A549 (cell line): Measurements from ENCODE around the gene RCOR3. TPM values are rescaled to one million over a fixed set of nuclear protein-coding genes. Genes with fewer than 3 reads are reported as not detected.

Experiments used
- ATAC-seq, 2 experiments: fragments of 200-7000 bp in 1 of 2; fragments of >200 bp in 1 of 2; cut with Nextera tagmentation in 1 of 2; cut with Tn5 transposase in 1 of 2; 3 replicates each; pipeline versions ENCODE4 v1.8.0 to v1.9.1; 2018 to 2020; ENCODE audit warnings: mild to moderate bottlenecking in 1 of 2, moderate library complexity in 1 of 2
- CTCF ChIA-PET: fragments of 300-600 bp; sonication (Branson Sonifier 250); formaldehyde crosslinking; extraction: SDS; loops from one replicate; lab custom pipeline; 2021; ENCODE audit warnings: antibody characterized with exemption, inconsistent platforms; lab: Yijun Ruan, JAX
- POLR2A ChIA-PET: fragments of 350-600 bp; formaldehyde crosslinking; extraction: SDS; loops from one replicate; lab custom pipeline; 2021; ENCODE audit warnings: antibody characterized with exemption, inconsistent platforms; lab: Yijun Ruan, JAX
- DNase-seq, 2 experiments: peaks; one replicate each; pipeline versions ENCODE4 v3.0.0 to v3.0.0-alpha.2; 2011 to 2016; ENCODE audit warnings: low read depth in 1 of 2, low spot score in 1 of 2
- FAIRE-seq: peaks from 2 replicates; lab custom pipeline; 2011; peaks lifted over from hg19 to GRCh38; lab: Jason Lieb, UNC
- H3K27ac ChIP-seq, 2 experiments: fragments of >200 bp; sonication (Bioruptor Twin); formaldehyde crosslinking; 3 replicates each; pipeline ENCODE4 v1.5.1; 2016 to 2017
- H3K4me1 ChIP-seq: fragments of >200 bp; sonication (Bioruptor Twin); formaldehyde crosslinking; 3 replicates; pipeline ENCODE4 v1.6.1; 2016
- H3K4me2 ChIP-seq: fragments of >200 bp; sonication (Bioruptor Twin); formaldehyde crosslinking; 3 replicates; pipeline ENCODE4 v1.6.1; 2016
- H3K4me3 ChIP-seq: fragments of >200 bp; sonication (Bioruptor Twin); formaldehyde crosslinking; 3 replicates; pipeline ENCODE4 v1.5.1; 2016
- H3K9me3 ChIP-seq: fragments of >200 bp; sonication (Bioruptor Twin); formaldehyde crosslinking; 3 replicates; pipeline ENCODE4 v1.6.1; 2016
- BHLHE40 ChIP-seq: IDR thresholded peaks from 2 replicates; pipeline ENCODE4 v1.6.1; 2012; ENCODE audit warnings: low read depth, low read length, inconsistent platforms
- CBX2 ChIP-seq: fragments of 200-600 bp; sonication (generic); IDR thresholded peaks from 2 replicates; pipeline ENCODE4 v1.6.1; 2016; ENCODE audit warnings: low read depth, mild to moderate bottlenecking, borderline replicate concordance
- CEBPB ChIP-seq, 2 experiments: fragments of >200 bp in 1 of 2; sonication (Bioruptor Twin) in 1 of 2; formaldehyde crosslinking in 1 of 2; IDR thresholded peaks; 2 replicates each; pipeline ENCODE4 v1.6.1; 2012 to 2016
- EHF ChIP-seq: fragments of 250-450 bp; sonication (Bioruptor Pico); IDR thresholded peaks from 2 replicates; pipeline ENCODE4 v1.5.0; 2020; ENCODE audit warnings: mild to moderate bottlenecking
- EHMT2 ChIP-seq: fragments of 200-600 bp; sonication (generic); IDR thresholded peaks from 2 replicates; pipeline ENCODE4 v1.6.1; 2016; ENCODE audit warnings: antibody characterized with exemption, low read depth, mild to moderate bottlenecking, moderate library complexity
- EP300 ChIP-seq, 2 experiments: fragments of >200 bp; sonication (Bioruptor Twin); formaldehyde crosslinking; IDR thresholded peaks; 2 replicates in 1 of 2; 3 replicates in 1 of 2; pipeline ENCODE4 v1.6.1; 2016 to 2017
- FOSL2 ChIP-seq, 2 experiments: fragments of 450-650 bp in 1 of 2; fragments of >200 bp in 1 of 2; sonication (Bioruptor Twin) in 1 of 2; formaldehyde crosslinking; IDR thresholded peaks; 2 replicates each; pipeline versions ENCODE4 v1.5.0 to v1.6.1; 2016 to 2020; ENCODE audit warnings: mild to moderate bottlenecking in 1 of 2, moderate library complexity in 1 of 2
- GATA3 ChIP-seq: IDR thresholded peaks from 2 replicates; pipeline ENCODE4 v1.6.1; 2012; ENCODE audit warnings: borderline replicate concordance
- HDAC2 ChIP-seq: fragments of 200-600 bp; sonication (generic); IDR thresholded peaks from 2 replicates; pipeline ENCODE4 v1.6.1; 2016
- HEYL ChIP-seq: fragments of 250-450 bp; sonication (Bioruptor Pico); IDR thresholded peaks from 2 replicates; pipeline ENCODE4 v1.8.0; 2021; ENCODE audit warnings: mild to moderate bottlenecking, moderate library complexity
- HOXA7 ChIP-seq: fragments of 250-450 bp; sonication (Bioruptor Pico); IDR thresholded peaks from 2 replicates; pipeline ENCODE4 v1.5.0; 2020; ENCODE audit warnings: mild to moderate bottlenecking, moderate library complexity
- HOXB13 ChIP-seq: fragments of 250-450 bp; sonication (Bioruptor Pico); IDR thresholded peaks from 2 replicates; pipeline ENCODE4 v1.5.0; 2020; ENCODE audit warnings: low read depth, mild to moderate bottlenecking, moderate library complexity
- KDM1A ChIP-seq: fragments of 200-600 bp; sonication (generic); IDR thresholded peaks from 2 replicates; pipeline ENCODE4 v1.6.1; 2016; ENCODE audit warnings: low read depth, mild to moderate bottlenecking
- KDM5A ChIP-seq: fragments of 200-600 bp; sonication (generic); IDR thresholded peaks from 2 replicates; pipeline ENCODE4 v1.6.1; 2016; ENCODE audit warnings: antibody characterized with exemption, mild to moderate bottlenecking
- MAFK ChIP-seq: fragments of 450-650 bp; IDR thresholded peaks from 2 replicates; pipeline ENCODE4 v1.6.1; 2014; ENCODE audit not compliant: partially characterized antibody
- NFE2L2 ChIP-seq: fragments of 150-350 bp; conservative IDR thresholded peaks from 2 replicates; pipeline ENCODE4 v1.6.1; 2014; ENCODE audit warnings: low read length
- NR3C1 ChIP-seq: fragments of >200 bp; sonication (Bioruptor Twin); formaldehyde crosslinking; IDR thresholded peaks from 3 replicates; pipeline ENCODE4 v1.6.1; 2017
- POLR2A ChIP-seq: IDR thresholded peaks from 2 replicates; pipeline ENCODE4 v1.6.1; 2012; ENCODE audit warnings: mild to moderate bottlenecking, low read length
- RARB ChIP-seq: fragments of 250-450 bp; sonication (Bioruptor Pico); IDR thresholded peaks from 2 replicates; pipeline ENCODE4 v1.8.0; 2021; ENCODE audit warnings: mild to moderate bottlenecking, moderate library complexity
- RCOR1 ChIP-seq: fragments of 150-350 bp; IDR thresholded peaks from 2 replicates; pipeline ENCODE4 v1.6.1; 2014; ENCODE audit warnings: antibody characterized with exemption, low read length, low read depth
- RFX5 ChIP-seq: fragments of 450-650 bp; IDR thresholded peaks from 2 replicates; pipeline ENCODE4 v1.7.1; 2014; ENCODE audit warnings: antibody characterized with exemption, mild to moderate bottlenecking, moderate library complexity
- RNF2 ChIP-seq: fragments of 200-600 bp; sonication (generic); IDR thresholded peaks from 2 replicates; pipeline ENCODE4 v1.6.1; 2016; ENCODE audit warnings: low read depth, mild to moderate bottlenecking, antibody characterized with exemption, moderate library complexity, borderline replicate concordance
- SMC3 ChIP-seq: fragments of >200 bp; sonication (Bioruptor Twin); formaldehyde crosslinking; IDR thresholded peaks from 3 replicates; pipeline ENCODE4 v1.6.1; 2018; ENCODE audit warnings: inconsistent platforms
- SREBF2 ChIP-seq: fragments of 450-650 bp; IDR thresholded peaks from 2 replicates; pipeline ENCODE4 v1.6.1; 2014; ENCODE audit warnings: mild to moderate bottlenecking, moderate library complexity
- TFCP2L1 ChIP-seq: fragments of 250-450 bp; sonication (Bioruptor Pico); IDR thresholded peaks from 2 replicates; pipeline ENCODE4 v1.5.0; 2021; ENCODE audit warnings: mild to moderate bottlenecking
- TP53 ChIP-seq: fragments of 250-450 bp; sonication (Bioruptor Pico); IDR thresholded peaks from 2 replicates; pipeline ENCODE4 v1.5.0; 2021; ENCODE audit warnings: mild to moderate bottlenecking, moderate library complexity
- WGBS: methylation state at CpG from one replicate; pipeline ENCODE4 v1.1.6; 2017; ENCODE audit errors: missing lambda C conversion rate; 5-methylcytosine and 5-hydroxymethylcytosine counted together
- polyA plus RNA-seq, 4 experiments: library from polyadenylated mRNA; depleted of rRNA in 3 of 4; stranded (reverse); fragments of >200 nt; fragmentation: RNase III in 1 of 4; extraction: RNeasy Plus Mini Kit Qiagen cat#74134 plus additional on column Dnase treatment in 1 of 4; gene quantifications; 2 replicates in 3 of 4; 3 replicates in 1 of 4; pipeline ENCODE4 v1.2.3, GENCODE V29; 2011 to 2017
- TF ChIP-seq, protein P1 (sequence below): fragments of >200 bp; sonication (Bioruptor Twin); formaldehyde crosslinking; IDR thresholded peaks from 3 replicates; pipeline ENCODE4 v1.6.1; 2016
- TF ChIP-seq, protein P2 (sequence below): IDR thresholded peaks from 2 replicates; pipeline ENCODE4 v1.6.1; 2012
- TF ChIP-seq, protein P3 (sequence below): fragments of 200-600 bp; sonication (generic); IDR thresholded peaks from 2 replicates; pipeline ENCODE4 v1.6.1; 2016; ENCODE audit warnings: antibody characterized with exemption, mild to moderate bottlenecking, moderate library complexity
- TF ChIP-seq, protein P4 (sequence below): IDR thresholded peaks from 2 replicates; pipeline ENCODE4 v1.6.1; 2012
- TF ChIP-seq, protein P5 (sequence below): fragments of >200 bp; sonication (Bioruptor Twin); formaldehyde crosslinking; IDR thresholded peaks from 3 replicates; pipeline ENCODE4 v1.5.1; 2016

RCOR3 gene
- polyA plus RNA-seq, 2 of the 4 experiments (the other 2 are of a cell fraction): 16.3 to 40.7 TPM

DNA sequence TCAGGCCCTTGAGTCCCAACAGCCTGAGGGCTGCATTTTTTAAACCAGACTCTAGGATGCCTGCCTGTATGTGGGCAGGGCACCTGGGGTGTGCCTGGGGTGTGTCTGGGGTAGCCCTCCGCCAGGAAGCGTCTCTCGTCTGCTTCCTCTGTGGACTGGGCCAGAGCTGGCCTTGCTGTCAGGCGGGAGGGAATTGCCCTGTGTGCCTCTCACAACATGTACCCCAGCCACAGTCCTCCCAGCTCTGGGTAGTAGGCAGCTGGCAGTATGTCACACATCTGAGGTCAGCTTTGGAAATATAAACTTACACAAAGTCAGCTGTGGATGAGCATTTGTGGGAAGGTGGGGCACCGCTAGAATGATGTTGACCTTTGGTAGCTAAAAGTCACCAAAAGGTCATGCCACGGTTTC lies 80.5 kb downstream of the RCOR3 start:
- DNase-seq (no peak), FAIRE-seq (no peak)
- POLR2A ChIA-PET: no interaction called here
- Histone ChIP-seq H3K4me3 (no peak overlapping the region), H3K4me1 (peaks cover 15% of the 10 kb centered on the region), H3K9me3 (no peaks in the 10 kb centered on the region), H3K4me2 (no peak overlapping the region)
- TF ChIP-seq NR3C1 (no peak), RFX5 (no peak), HOXB13 (no peak), RCOR1 (no peak), RNF2 (no peak), SMC3 (no peak), CEBPB (IDR thresholded peaks at IDR 0.05) (no peak), RARB (CRISPR knock-in tag) (no peak), CBX2 (no peak), KDM5A (no peak), NFE2L2 (no peak), HEYL (CRISPR knock-in tag) (no peak), EP300 (IDR thresholded peaks at IDR 0.05) (no peak), MAFK (no peak), EHF (CRISPR knock-in tag) (no peak), GATA3 (no peak)
- TF ChIP-seq, protein P1, sequence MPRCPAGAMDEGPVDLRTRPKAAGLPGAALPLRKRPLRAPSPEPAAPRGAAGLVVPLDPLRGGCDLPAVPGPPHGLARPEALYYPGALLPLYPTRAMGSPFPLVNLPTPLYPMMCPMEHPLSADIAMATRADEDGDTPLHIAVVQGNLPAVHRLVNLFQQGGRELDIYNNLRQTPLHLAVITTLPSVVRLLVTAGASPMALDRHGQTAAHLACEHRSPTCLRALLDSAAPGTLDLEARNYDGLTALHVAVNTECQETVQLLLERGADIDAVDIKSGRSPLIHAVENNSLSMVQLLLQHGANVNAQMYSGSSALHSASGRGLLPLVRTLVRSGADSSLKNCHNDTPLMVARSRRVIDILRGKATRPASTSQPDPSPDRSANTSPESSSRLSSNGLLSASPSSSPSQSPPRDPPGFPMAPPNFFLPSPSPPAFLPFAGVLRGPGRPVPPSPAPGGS: no peak
- TF ChIP-seq, protein P2, sequence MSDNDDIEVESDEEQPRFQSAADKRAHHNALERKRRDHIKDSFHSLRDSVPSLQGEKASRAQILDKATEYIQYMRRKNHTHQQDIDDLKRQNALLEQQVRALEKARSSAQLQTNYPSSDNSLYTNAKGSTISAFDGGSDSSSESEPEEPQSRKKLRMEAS: no peak
- TF ChIP-seq, protein P3, sequence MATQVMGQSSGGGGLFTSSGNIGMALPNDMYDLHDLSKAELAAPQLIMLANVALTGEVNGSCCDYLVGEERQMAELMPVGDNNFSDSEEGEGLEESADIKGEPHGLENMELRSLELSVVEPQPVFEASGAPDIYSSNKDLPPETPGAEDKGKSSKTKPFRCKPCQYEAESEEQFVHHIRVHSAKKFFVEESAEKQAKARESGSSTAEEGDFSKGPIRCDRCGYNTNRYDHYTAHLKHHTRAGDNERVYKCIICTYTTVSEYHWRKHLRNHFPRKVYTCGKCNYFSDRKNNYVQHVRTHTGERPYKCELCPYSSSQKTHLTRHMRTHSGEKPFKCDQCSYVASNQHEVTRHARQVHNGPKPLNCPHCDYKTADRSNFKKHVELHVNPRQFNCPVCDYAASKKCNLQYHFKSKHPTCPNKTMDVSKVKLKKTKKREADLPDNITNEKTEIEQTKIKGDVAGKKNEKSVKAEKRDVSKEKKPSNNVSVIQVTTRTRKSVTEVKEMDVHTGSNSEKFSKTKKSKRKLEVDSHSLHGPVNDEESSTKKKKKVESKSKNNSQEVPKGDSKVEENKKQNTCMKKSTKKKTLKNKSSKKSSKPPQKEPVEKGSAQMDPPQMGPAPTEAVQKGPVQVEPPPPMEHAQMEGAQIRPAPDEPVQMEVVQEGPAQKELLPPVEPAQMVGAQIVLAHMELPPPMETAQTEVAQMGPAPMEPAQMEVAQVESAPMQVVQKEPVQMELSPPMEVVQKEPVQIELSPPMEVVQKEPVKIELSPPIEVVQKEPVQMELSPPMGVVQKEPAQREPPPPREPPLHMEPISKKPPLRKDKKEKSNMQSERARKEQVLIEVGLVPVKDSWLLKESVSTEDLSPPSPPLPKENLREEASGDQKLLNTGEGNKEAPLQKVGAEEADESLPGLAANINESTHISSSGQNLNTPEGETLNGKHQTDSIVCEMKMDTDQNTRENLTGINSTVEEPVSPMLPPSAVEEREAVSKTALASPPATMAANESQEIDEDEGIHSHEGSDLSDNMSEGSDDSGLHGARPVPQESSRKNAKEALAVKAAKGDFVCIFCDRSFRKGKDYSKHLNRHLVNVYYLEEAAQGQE: no peak
- TF ChIP-seq, all 56 proteins: peak for 0
- ATAC-seq: peak; percentile 17 to 28; a peak in 2 of 6 replicates
- no peak overlapping the region for H3K27ac ChIP-seq
- CTCF ChIA-PET: interaction anchor here (0.7 to 3.2 kb wide), 4 partner anchors 12 to 316 kb away, joined by 3 to 22 read pairs (median 9); partner anchors contain the start of gene TRAF5
- 91% methylated on average over 6 of the region's 6 CpGs for WGBS

DNA sequence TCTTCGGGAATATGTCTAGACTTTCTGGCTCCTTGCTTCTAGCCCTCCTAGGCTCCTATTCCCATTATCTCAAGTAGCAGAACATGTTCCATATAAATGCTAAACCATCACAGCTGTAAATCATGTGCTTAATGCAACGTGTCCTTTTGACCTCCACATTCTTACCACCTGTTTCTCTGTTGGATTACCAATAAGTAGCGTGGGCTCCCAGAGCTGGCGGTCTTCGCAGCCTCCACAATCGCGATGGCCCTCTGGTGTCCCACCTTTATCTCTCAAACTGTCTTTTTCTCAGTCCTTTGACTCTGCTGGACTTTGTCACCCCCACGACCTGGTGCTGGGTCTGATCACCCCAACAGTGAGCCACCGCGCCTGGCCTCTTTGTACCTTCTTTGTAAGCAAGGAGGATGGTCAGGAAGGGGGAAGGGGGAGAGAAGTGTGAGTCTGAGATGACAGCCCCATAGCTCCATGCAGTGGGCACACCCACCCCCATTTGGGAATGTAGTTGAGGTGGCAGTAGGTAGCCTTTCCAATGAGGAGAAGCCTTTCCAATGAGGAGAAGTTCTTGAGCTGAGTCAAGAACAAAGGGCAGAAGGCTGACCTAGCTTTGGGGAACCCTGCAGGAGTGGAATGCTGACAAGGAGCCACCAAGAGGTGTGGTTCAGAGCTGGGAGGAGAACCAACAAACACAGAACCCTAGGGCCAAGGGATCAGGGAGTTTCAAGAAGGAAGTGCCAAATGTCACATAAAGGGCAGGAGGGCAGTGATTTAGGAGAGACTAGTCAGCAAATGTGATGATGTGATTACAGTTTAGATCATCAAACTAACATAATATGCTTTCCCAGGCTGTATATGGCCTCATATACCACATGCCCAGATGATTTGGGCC lies 81.7 kb downstream of the RCOR3 start:
- H3K9me3 ChIP-seq: no peaks in the 10 kb centered on the region
- ChIA-PET CTCF (interaction anchor here (0.9 to 3.2 kb wide), 3 partner anchors 13 to 17 kb away, joined by 3 to 22 read pairs (median 8); no protein-coding TSS in a partner anchor), POLR2A (no interaction called here)
- WGBS: 94% methylated on average over 10 of the region's 10 CpGs
- ATAC-seq: no peak
- no peak for FAIRE-seq
- no peak overlapping the region for H3K27ac ChIP-seq
- H3K4me3 ChIP-seq: no peak overlapping the region
- H3K4me2 ChIP-seq: no peak overlapping the region
- no peak for DNase-seq
- peaks cover 10% of the 10 kb centered on the region for H3K4me1 ChIP-seq
- no peak for TF ChIP-seq CEBPB (IDR thresholded peaks at IDR 0.05)
- TF ChIP-seq, protein P2: no peak
- no peak for TF ChIP-seq KDM1A
- TF ChIP-seq HDAC2: no peak
- TF ChIP-seq, protein P4, sequence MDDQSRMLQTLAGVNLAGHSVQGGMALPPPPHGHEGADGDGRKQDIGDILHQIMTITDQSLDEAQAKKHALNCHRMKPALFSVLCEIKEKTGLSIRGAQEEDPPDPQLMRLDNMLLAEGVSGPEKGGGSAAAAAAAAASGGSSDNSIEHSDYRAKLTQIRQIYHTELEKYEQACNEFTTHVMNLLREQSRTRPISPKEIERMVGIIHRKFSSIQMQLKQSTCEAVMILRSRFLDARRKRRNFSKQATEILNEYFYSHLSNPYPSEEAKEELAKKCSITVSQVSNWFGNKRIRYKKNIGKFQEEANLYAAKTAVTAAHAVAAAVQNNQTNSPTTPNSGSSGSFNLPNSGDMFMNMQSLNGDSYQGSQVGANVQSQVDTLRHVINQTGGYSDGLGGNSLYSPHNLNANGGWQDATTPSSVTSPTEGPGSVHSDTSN: no peak
- no peak for TF ChIP-seq SREBF2
- TF ChIP-seq EHMT2: no peak
- no peak for TF ChIP-seq HEYL (CRISPR knock-in tag)
- no peak for TF ChIP-seq HOXA7 (CRISPR knock-in tag)
- TF ChIP-seq POLR2A: no peak
- TF ChIP-seq TP53 (CRISPR knock-in tag): no peak
- TF ChIP-seq TFCP2L1 (CRISPR knock-in tag): no peak
- TF ChIP-seq FOSL2 (IDR thresholded peaks at IDR 0.05): no peak
- no peak for TF ChIP-seq FOSL2 (CRISPR knock-in tag; IDR thresholded peaks at IDR 0.05)
- TF ChIP-seq, protein P5, sequence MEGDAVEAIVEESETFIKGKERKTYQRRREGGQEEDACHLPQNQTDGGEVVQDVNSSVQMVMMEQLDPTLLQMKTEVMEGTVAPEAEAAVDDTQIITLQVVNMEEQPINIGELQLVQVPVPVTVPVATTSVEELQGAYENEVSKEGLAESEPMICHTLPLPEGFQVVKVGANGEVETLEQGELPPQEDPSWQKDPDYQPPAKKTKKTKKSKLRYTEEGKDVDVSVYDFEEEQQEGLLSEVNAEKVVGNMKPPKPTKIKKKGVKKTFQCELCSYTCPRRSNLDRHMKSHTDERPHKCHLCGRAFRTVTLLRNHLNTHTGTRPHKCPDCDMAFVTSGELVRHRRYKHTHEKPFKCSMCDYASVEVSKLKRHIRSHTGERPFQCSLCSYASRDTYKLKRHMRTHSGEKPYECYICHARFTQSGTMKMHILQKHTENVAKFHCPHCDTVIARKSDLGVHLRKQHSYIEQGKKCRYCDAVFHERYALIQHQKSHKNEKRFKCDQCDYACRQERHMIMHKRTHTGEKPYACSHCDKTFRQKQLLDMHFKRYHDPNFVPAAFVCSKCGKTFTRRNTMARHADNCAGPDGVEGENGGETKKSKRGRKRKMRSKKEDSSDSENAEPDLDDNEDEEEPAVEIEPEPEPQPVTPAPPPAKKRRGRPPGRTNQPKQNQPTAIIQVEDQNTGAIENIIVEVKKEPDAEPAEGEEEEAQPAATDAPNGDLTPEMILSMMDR: no peak
- no peak for TF ChIP-seq BHLHE40
